H9 (cell line): ENCODE data around the gene KIAA0513. TPM values are rescaled to one million over a fixed set of nuclear protein-coding genes. Genes with fewer than 3 reads are reported as not detected.

Experiments used
- DNase-seq: peaks from one replicate; pipeline ENCODE4 v3.0.0-alpha.2; 2017
- H2AFZ ChIP-seq: one replicate; pipeline ENCODE4 v1.6.1; 2013; ENCODE audit warnings: mild to moderate bottlenecking, low read length, control low read depth, moderate library complexity
- H2AK5ac ChIP-seq: 2 replicates; pipeline ENCODE4 v1.6.1; 2013; ENCODE audit warnings: low read length, control low read depth, mixed read lengths; ENCODE audit not compliant: insufficient read length
- H2BK120ac ChIP-seq: one replicate; pipeline ENCODE4 v1.6.1; 2013; ENCODE audit warnings: low read depth, mild to moderate bottlenecking, low read length, control low read depth, inconsistent platforms; ENCODE audit not compliant: poor library complexity, severe bottlenecking
- H2BK12ac ChIP-seq: 2 replicates; pipeline ENCODE4 v1.6.1; 2013; ENCODE audit warnings: low read length, control low read depth, mixed read lengths, low read depth; ENCODE audit not compliant: insufficient read length
- H2BK15ac ChIP-seq: 2 replicates; pipeline ENCODE4 v1.6.1; 2013; ENCODE audit warnings: low read depth, low read length, control low read depth
- H2BK20ac ChIP-seq: one replicate; pipeline ENCODE4 v1.6.1; 2013; ENCODE audit warnings: low read depth, mild to moderate bottlenecking, low read length, control low read depth, inconsistent platforms; ENCODE audit not compliant: poor library complexity, severe bottlenecking
- H2BK5ac ChIP-seq: 2 replicates; pipeline ENCODE4 v1.6.1; 2013; ENCODE audit warnings: low read length, control low read depth, mixed read lengths; ENCODE audit not compliant: insufficient read length
- H3K14ac ChIP-seq: 2 replicates; pipeline ENCODE4 v1.6.1; 2013; ENCODE audit warnings: low read length, control low read depth; ENCODE audit not compliant: insufficient read depth
- H3K18ac ChIP-seq: 2 replicates; pipeline ENCODE4 v1.6.1; 2013; ENCODE audit warnings: low read depth, mild to moderate bottlenecking, mixed read lengths, low read length, control low read depth; ENCODE audit not compliant: insufficient read length
- H3K23ac ChIP-seq: 2 replicates; pipeline ENCODE4 v1.6.1; 2013; ENCODE audit warnings: low read length, control low read depth, mixed read lengths, low read depth; ENCODE audit not compliant: insufficient read length
- H3K23me2 ChIP-seq: 2 replicates; pipeline ENCODE4 v1.6.1; 2013; ENCODE audit warnings: low read depth, mild to moderate bottlenecking, mixed read lengths, low read length, control low read depth; ENCODE audit not compliant: insufficient read length, poor library complexity, severe bottlenecking
- H3K27ac ChIP-seq: 2 replicates; pipeline ENCODE4 v1.5.1; 2013; ENCODE audit warnings: low read length, control low read depth, mixed read lengths, low read depth; ENCODE audit not compliant: insufficient read length
- H3K27me3 ChIP-seq: 2 replicates; pipeline ENCODE4 v1.6.1; 2013; ENCODE audit warnings: low read length, control low read depth, inconsistent platforms; ENCODE audit not compliant: insufficient read depth
- H3K4ac ChIP-seq: 2 replicates; pipeline ENCODE4 v1.6.1; 2013; ENCODE audit warnings: low read depth, mild to moderate bottlenecking, control low read depth, inconsistent platforms, low read length, moderate library complexity
- H3K4me1 ChIP-seq: 2 replicates; pipeline ENCODE4 v1.6.1; 2013; ENCODE audit warnings: low read length, control low read depth, inconsistent platforms; ENCODE audit not compliant: insufficient read depth
- H3K4me2 ChIP-seq: 2 replicates; pipeline ENCODE4 v1.6.1; 2013; ENCODE audit warnings: low read length, control low read depth, mixed read lengths; ENCODE audit not compliant: insufficient read length, insufficient read depth
- H3K56ac ChIP-seq: 2 replicates; pipeline ENCODE4 v1.6.1; 2013; ENCODE audit warnings: low read depth, mild to moderate bottlenecking, mixed read lengths, low read length, control low read depth; ENCODE audit not compliant: insufficient read length
- H3K79me1 ChIP-seq: 2 replicates; pipeline ENCODE4 v1.6.1; 2013; ENCODE audit warnings: low read depth, mild to moderate bottlenecking, moderate library complexity, low read length, control low read depth, inconsistent platforms; ENCODE audit not compliant: insufficient read depth, poor library complexity, severe bottlenecking
- H3K79me2 ChIP-seq: 2 replicates; pipeline ENCODE4 v1.6.1; 2013; ENCODE audit warnings: low read length, control low read depth, inconsistent platforms; ENCODE audit not compliant: insufficient read depth
- H3K9ac ChIP-seq: 2 replicates; pipeline ENCODE4 v1.6.1; 2013; ENCODE audit warnings: low read length, control low read depth, mixed read lengths; ENCODE audit not compliant: insufficient read length; ENCODE audit errors: extremely low read depth
- H3K9me3 ChIP-seq: one replicate; pipeline ENCODE4 v1.6.1; 2013; ENCODE audit warnings: low read depth, low read length, inconsistent platforms; ENCODE audit not compliant: control insufficient read depth
- H3T11ph ChIP-seq: one replicate; pipeline ENCODE4 v1.6.1; 2013; ENCODE audit warnings: mild to moderate bottlenecking, low read length, control low read depth, inconsistent platforms
- H4K20me1 ChIP-seq: one replicate; pipeline ENCODE4 v1.6.1; 2013; ENCODE audit not compliant: control insufficient read depth, insufficient read length, insufficient read depth
- H4K5ac ChIP-seq: 2 replicates; pipeline ENCODE4 v1.6.1; 2013; ENCODE audit warnings: low read depth, mild to moderate bottlenecking, mixed read lengths, low read length, control low read depth; ENCODE audit not compliant: insufficient read length
- H4K8ac ChIP-seq: replicated peaks from 2 replicates; pipeline ENCODE4 v1.6.1; 2013; ENCODE audit warnings: low read length, control low read depth, mixed read lengths, low read depth; ENCODE audit not compliant: insufficient read length
- H4K91ac ChIP-seq: 2 replicates; pipeline ENCODE4 v1.6.1; 2013; ENCODE audit warnings: low read depth, mild to moderate bottlenecking, moderate library complexity, mixed read lengths, low read length, control low read depth; ENCODE audit not compliant: insufficient read length
- H3K27ac Mint-ChIP-seq, 3 experiments: 2 replicates in 2 of 3; 3 replicates in 1 of 3; pipeline ENCODE4 v1.8.0; 2020 to 2021; ENCODE audit warnings: mixed read lengths in 3 of 3, mild to moderate bottlenecking in 1 of 3, moderate library complexity in 1 of 3
- H3K27me3 Mint-ChIP-seq: 2 replicates; pipeline ENCODE4 v1.8.0; 2021; ENCODE audit warnings: low read depth, mild to moderate bottlenecking, moderate library complexity, mixed read lengths
- H3K36me3 Mint-ChIP-seq, 3 experiments: 2 replicates in 2 of 3; 3 replicates in 1 of 3; pipeline ENCODE4 v1.8.0; 2020 to 2021; ENCODE audit warnings: low read depth in 3 of 3, mixed read lengths in 3 of 3; ENCODE audit not compliant: insufficient read depth in 1 of 3
- H3K4me1 Mint-ChIP-seq, 2 experiments: 2 replicates each; pipeline ENCODE4 v1.8.0; 2020; ENCODE audit warnings: mixed read lengths in 2 of 2
- H3K4me3 Mint-ChIP-seq, 2 experiments: 2 replicates in 1 of 2; 3 replicates in 1 of 2; pipeline ENCODE4 v1.8.0; 2020 to 2021; ENCODE audit warnings: mild to moderate bottlenecking in 2 of 2, mixed read lengths in 2 of 2, moderate library complexity in 1 of 2
- H3K9me3 Mint-ChIP-seq, 2 experiments: 2 replicates in 1 of 2; 3 replicates in 1 of 2; pipeline ENCODE4 v1.8.0; 2020; ENCODE audit warnings: mild to moderate bottlenecking in 2 of 2, mixed read lengths in 2 of 2, moderate library complexity in 1 of 2
- WGBS: extraction: QIAGEN DNeasy Blood & Tissue Kit; methylation state at CpG from one replicate; pipeline ENCODE4 v1.1.7; 2013; ENCODE audit warnings: missing lambda C conversion rate, low lambda C conversion rate, mixed read lengths; ENCODE audit not compliant: insufficient read length; ENCODE audit errors: extremely low coverage; 5-methylcytosine and 5-hydroxymethylcytosine counted together
- total RNA-seq: library from RNA; stranded (reverse); gene quantifications from 2 replicates; pipeline ENCODE4 v1.2.1, GENCODE V29; 2021
- TF ChIP-seq, protein P1 (sequence below): fragments of 200-600 bp; sonication (generic); conservative IDR thresholded peaks from 3 replicates; pipeline ENCODE4 v1.8.0; 2021; ENCODE audit warnings: antibody characterized with exemption, mild to moderate bottlenecking

The KIAA0513 gene
- total RNA-seq, 1 experiment from 2014 or later, result 4.7 TPM

GRCh38 chr16:85017151-85017550, 10.4 kb upstream of the KIAA0513 start:
- DNase-seq, result no peak
- Mint-ChIP-seq H3K4me1 (peaks cover 0 to 3% of the 10 kb centered on the region in 2 experiments; a peak in 1 of 4 replicates), H3K36me3 (no peaks in the 10 kb centered on the region), H3K27me3 (peaks cover 31% of the 10 kb centered on the region), H3K4me3 (no peak overlapping the region), H3K9me3 (no peaks in the 10 kb centered on the region), H3K27ac (no peak overlapping the region)
- H3K9me3 ChIP-seq, result no peaks in the 10 kb centered on the region
- no peak overlapping the region for H2BK5ac ChIP-seq
- no peaks in the 10 kb centered on the region for H3K79me2 ChIP-seq
- H3K9ac ChIP-seq, result no peak overlapping the region
- no peaks in the 10 kb centered on the region for H3K79me1 ChIP-seq
- TF ChIP-seq, protein P1, sequence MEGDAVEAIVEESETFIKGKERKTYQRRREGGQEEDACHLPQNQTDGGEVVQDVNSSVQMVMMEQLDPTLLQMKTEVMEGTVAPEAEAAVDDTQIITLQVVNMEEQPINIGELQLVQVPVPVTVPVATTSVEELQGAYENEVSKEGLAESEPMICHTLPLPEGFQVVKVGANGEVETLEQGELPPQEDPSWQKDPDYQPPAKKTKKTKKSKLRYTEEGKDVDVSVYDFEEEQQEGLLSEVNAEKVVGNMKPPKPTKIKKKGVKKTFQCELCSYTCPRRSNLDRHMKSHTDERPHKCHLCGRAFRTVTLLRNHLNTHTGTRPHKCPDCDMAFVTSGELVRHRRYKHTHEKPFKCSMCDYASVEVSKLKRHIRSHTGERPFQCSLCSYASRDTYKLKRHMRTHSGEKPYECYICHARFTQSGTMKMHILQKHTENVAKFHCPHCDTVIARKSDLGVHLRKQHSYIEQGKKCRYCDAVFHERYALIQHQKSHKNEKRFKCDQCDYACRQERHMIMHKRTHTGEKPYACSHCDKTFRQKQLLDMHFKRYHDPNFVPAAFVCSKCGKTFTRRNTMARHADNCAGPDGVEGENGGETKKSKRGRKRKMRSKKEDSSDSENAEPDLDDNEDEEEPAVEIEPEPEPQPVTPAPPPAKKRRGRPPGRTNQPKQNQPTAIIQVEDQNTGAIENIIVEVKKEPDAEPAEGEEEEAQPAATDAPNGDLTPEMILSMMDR, result no peak
- H2BK12ac ChIP-seq, result no peak overlapping the region
- no peak overlapping the region for H3K23ac ChIP-seq
- no peak overlapping the region for H3T11ph ChIP-seq
- H3K27ac ChIP-seq, result no peak overlapping the region
- no peak overlapping the region for H2BK120ac ChIP-seq
- H2AK5ac ChIP-seq, result no peak overlapping the region
- H4K20me1 ChIP-seq, result no peaks in the 10 kb centered on the region
- H4K8ac ChIP-seq, result no peak overlapping the region
- no CpG with 5 or more reads among the region's 4 CpGs for WGBS
- no peak overlapping the region for H3K18ac ChIP-seq
- H3K4me1 ChIP-seq, result no peaks in the 10 kb centered on the region
- H4K5ac ChIP-seq, result no peak overlapping the region
- H3K27me3 ChIP-seq, result no peaks in the 10 kb centered on the region; the same call in 1 of the 2 replicates
- H3K4ac ChIP-seq, result no peak overlapping the region
- no peak overlapping the region for H4K91ac ChIP-seq
- H3K56ac ChIP-seq, result no peak overlapping the region
- no peak overlapping the region for H3K4me2 ChIP-seq
- no peaks in the 10 kb centered on the region for H3K23me2 ChIP-seq
- no peak overlapping the region for H3K14ac ChIP-seq
- H2BK15ac ChIP-seq, result no peak overlapping the region
- no peak overlapping the region for H2BK20ac ChIP-seq
- no peak overlapping the region for H2AFZ ChIP-seq
